Glutamatergic neuron (in vitro differentiated cells): ENCODE results near the gene LIMS2. TPM values are rescaled to one million over a fixed set of nuclear protein-coding genes. Genes with fewer than 3 reads are reported as not detected.

Source experiments
- DNase-seq: peaks from one replicate; pipeline ENCODE4 v3.0.0; 2022
- H3K27ac Mint-ChIP-seq: one replicate; pipeline ENCODE4 v1.8.0; 2020; ENCODE audit warnings: mild to moderate bottlenecking, mixed read lengths, inconsistent platforms; ENCODE audit not compliant: unreplicated experiment
- H3K27me3 Mint-ChIP-seq: one replicate; pipeline ENCODE4 v1.8.0; 2020; ENCODE audit warnings: mild to moderate bottlenecking, moderate library complexity, mixed read lengths, inconsistent platforms; ENCODE audit not compliant: unreplicated experiment
- H3K36me3 Mint-ChIP-seq: one replicate; pipeline ENCODE4 v1.8.0; 2020; ENCODE audit warnings: mild to moderate bottlenecking, mixed read lengths, inconsistent platforms; ENCODE audit not compliant: unreplicated experiment
- H3K4me1 Mint-ChIP-seq: one replicate; pipeline ENCODE4 v1.8.0; 2020; ENCODE audit warnings: mild to moderate bottlenecking, low read depth, mixed read lengths, inconsistent platforms; ENCODE audit not compliant: unreplicated experiment
- H3K4me3 Mint-ChIP-seq: one replicate; pipeline ENCODE4 v1.8.0; 2020; ENCODE audit warnings: mild to moderate bottlenecking, mixed read lengths, inconsistent platforms; ENCODE audit not compliant: unreplicated experiment
- H3K9me3 Mint-ChIP-seq: one replicate; pipeline ENCODE4 v1.8.0; 2020; ENCODE audit warnings: mild to moderate bottlenecking, moderate library complexity, mixed read lengths, inconsistent platforms; ENCODE audit not compliant: unreplicated experiment
- CTCF ChIP-seq: fragments of 200-600 bp; sonication (generic); IDR thresholded peaks from one replicate; pipeline ENCODE4 v1.5.0; 2021; ENCODE audit not compliant: partially characterized antibody, unreplicated experiment
- total RNA-seq: library from RNA; stranded (reverse); fragmentation: NEBNext Ultra II Directional; extraction: Animal tissue kit (Norgen Biotek cat#: 25700); gene quantifications from one replicate; pipeline ENCODE4 v1.2.1, GENCODE V29; 2021; ENCODE audit not compliant: unreplicated experiment

LIMS2 gene
- total RNA-seq, 1 donor from 2014 or later, result 0.29 TPM

DNA sequence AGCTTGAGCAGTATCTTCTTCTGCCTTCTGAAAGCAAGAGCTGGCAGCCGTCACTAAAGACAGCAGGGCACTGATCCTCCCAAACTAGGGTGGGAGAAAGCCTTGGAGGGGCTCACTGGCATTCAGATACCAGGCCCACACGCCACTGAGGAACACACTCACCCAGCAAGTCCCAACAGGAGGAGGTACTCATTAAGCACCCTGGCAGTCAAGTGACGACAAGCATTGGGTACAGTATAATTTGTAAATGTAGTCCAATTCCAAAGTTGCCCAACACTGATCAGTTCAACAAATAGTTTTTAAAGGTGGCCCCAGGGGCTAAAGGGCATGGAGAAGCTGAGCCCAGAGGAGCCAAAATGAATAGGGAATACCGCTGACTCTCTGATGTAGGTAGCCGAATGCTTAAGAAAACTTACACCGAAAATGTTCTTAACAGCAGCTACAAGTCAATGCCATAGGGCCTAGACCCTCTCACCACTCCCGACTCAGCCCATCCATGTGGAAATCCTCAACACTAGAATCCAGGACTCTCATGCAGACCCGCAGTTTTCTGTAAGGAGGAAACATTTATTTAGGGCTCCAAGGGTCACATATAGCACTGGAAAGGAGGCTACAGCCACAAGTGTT, 9.9 kb downstream of the LIMS2 start:
- no peaks in the 10 kb centered on the region for H3K4me1 Mint-ChIP-seq
- DNase-seq, result no peak
- H3K4me3 Mint-ChIP-seq, result no peak overlapping the region
- H3K9me3 Mint-ChIP-seq, result no peaks in the 10 kb centered on the region
- H3K27me3 Mint-ChIP-seq, result peaks cover 10% of the 10 kb centered on the region
- no peak overlapping the region for H3K27ac Mint-ChIP-seq
- no peak for TF ChIP-seq CTCF
- H3K36me3 Mint-ChIP-seq, result no peaks in the 10 kb centered on the region

DNA sequence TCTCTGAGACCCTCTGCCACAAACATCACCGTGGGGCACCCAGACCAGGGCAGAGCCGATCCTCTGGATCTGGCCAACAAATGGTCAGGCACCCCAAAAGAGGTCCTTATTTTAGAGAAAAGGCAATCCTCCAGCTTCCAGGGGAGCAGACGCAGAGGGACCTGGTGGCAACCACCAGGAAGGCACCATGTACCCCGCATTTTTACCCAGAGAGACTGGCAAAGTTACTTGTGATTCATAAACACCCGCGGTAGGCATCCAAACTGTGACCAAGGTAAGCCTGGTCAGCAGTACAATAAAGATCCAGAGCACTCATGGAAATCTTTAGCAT, 10.5 kb downstream of the LIMS2 start:
- no peaks in the 10 kb centered on the region for H3K36me3 Mint-ChIP-seq
- H3K9me3 Mint-ChIP-seq, result no peaks in the 10 kb centered on the region
- no peak for TF ChIP-seq CTCF
- no peak overlapping the region for H3K27ac Mint-ChIP-seq
- H3K4me3 Mint-ChIP-seq, result no peak overlapping the region
- DNase-seq, result no peak
- peaks cover 10% of the 10 kb centered on the region for H3K27me3 Mint-ChIP-seq
- no peaks in the 10 kb centered on the region for H3K4me1 Mint-ChIP-seq

GRCh38 chr2:127664065-127664894, 11.1 kb downstream of the LIMS2 start:
- Mint-ChIP-seq H3K9me3 (no peaks in the 10 kb centered on the region), H3K27ac (no peak overlapping the region), H3K4me1 (no peaks in the 10 kb centered on the region), H3K36me3 (no peaks in the 10 kb centered on the region), H3K27me3 (peaks cover 10% of the 10 kb centered on the region), H3K4me3 (no peak overlapping the region)
- no peak for TF ChIP-seq CTCF
- no peak for DNase-seq

- H3K4me3 Mint-ChIP-seq, result no peak overlapping the region
- no peak overlapping the region for H3K27ac Mint-ChIP-seq
Measured at GRCh38 chr2:127663566-127664064, 11.7 kb downstream of the LIMS2 start.

More at GRCh38 chr2:127663566-127664064, 11.7 kb downstream of the LIMS2 start:
- peaks cover 3% of the 10 kb centered on the region for H3K4me1 Mint-ChIP-seq
- H3K36me3 Mint-ChIP-seq, result no peaks in the 10 kb centered on the region
- no peak for DNase-seq
- TF ChIP-seq CTCF, result no peak
- peaks cover under 1% of the 10 kb centered on the region for H3K9me3 Mint-ChIP-seq
- peaks cover 10% of the 10 kb centered on the region for H3K27me3 Mint-ChIP-seq
